ENCODE data around the gene CNIH2.

CNIH2 gene

GRCh38 chr11:66243782-66244535 lies 34.0 kb upstream of the CNIH2 start:
- TF ChIP-seq GATA3 (IDR thresholded peaks at IDR 0.05; ENCODE audit: low read depth, low read length) (no peak), GATA2 (IDR thresholded peaks at IDR 0.05; ENCODE audit: low read depth, low read length) (no peak)

- TF ChIP-seq GATA3 (IDR thresholded peaks at IDR 0.05; ENCODE audit: low read depth, low read length): no peak
- TF ChIP-seq GATA2 (IDR thresholded peaks at IDR 0.05; ENCODE audit: low read depth, low read length): no peak
Measured at GRCh38 chr11:66247295-66247694, 30.7 kb upstream of the CNIH2 start.

GRCh38 chr11:66247801-66248200 lies 30.2 kb upstream of the CNIH2 start:
- no peak for TF ChIP-seq GATA3 (IDR thresholded peaks at IDR 0.05; ENCODE audit: low read depth, low read length)
- no peak for TF ChIP-seq GATA2 (IDR thresholded peaks at IDR 0.05; ENCODE audit: low read depth, low read length)

GRCh38 chr11:66248903-66249302 lies 29.1 kb upstream of the CNIH2 start:
- TF ChIP-seq GATA3 (IDR thresholded peaks at IDR 0.05; ENCODE audit: low read depth, low read length): no peak

- TF ChIP-seq GATA2 (IDR thresholded peaks at IDR 0.05; ENCODE audit: low read depth, low read length): no peak
- TF ChIP-seq GATA3 (IDR thresholded peaks at IDR 0.05; ENCODE audit: low read depth, low read length): no peak
Measured at GRCh38 chr11:66251809-66252208, 26.2 kb upstream of the CNIH2 start.

- TF ChIP-seq GATA3 (IDR thresholded peaks at IDR 0.05; ENCODE audit: low read depth, low read length) (no peak), GATA2 (IDR thresholded peaks at IDR 0.05; ENCODE audit: low read depth, low read length) (no peak)
Measured at GRCh38 chr11:66258473-66258893, 19.5 kb upstream of the CNIH2 start.

DNA sequence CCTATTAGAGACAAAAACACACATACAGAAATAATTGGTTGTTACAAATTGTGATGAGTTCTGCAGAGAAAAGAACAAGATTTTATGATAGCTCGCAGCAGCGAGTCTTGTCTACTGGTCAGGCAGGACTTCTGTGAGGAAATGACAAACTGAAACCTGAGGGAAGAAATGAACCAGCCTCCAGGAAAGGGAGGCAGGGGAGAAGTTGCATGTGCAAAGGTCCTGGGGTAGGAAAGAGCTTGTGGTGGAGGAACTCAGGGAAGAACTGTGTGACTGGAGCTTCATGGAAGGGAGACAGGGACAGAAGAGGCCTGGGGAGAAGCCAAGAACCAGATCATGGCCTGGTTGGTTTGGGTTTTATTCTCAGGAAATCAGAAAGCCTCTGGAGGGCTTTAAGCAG lies 18.8 kb upstream of the CNIH2 start:
- TF ChIP-seq GATA3 (IDR thresholded peaks at IDR 0.05; ENCODE audit: low read depth, low read length) (no peak), GATA2 (IDR thresholded peaks at IDR 0.05; ENCODE audit: low read depth, low read length) (no peak)

DNA sequence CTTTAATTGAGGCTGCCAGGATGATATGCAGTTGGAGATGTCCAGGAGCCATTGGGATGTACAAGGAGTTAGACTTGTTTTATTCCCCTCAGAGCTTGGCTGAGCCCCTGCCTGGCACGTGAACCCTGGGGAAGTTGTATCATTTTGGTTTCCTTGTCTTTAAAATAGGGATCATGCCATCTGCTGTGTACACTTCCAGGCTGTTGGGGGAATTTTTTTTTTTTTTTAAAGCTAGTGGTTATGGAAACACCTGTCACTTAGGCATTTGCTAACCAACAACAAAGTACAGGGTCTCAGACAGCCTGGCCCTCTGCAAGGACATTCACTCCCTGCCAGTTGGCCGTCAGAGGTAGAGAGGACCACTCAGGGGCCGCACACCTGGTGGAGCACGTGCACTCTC lies 18.0 kb upstream of the CNIH2 start:
- no peak for TF ChIP-seq GATA3 (IDR thresholded peaks at IDR 0.05; ENCODE audit: low read depth, low read length)
- no peak for TF ChIP-seq GATA2 (IDR thresholded peaks at IDR 0.05; ENCODE audit: low read depth, low read length)

DNA sequence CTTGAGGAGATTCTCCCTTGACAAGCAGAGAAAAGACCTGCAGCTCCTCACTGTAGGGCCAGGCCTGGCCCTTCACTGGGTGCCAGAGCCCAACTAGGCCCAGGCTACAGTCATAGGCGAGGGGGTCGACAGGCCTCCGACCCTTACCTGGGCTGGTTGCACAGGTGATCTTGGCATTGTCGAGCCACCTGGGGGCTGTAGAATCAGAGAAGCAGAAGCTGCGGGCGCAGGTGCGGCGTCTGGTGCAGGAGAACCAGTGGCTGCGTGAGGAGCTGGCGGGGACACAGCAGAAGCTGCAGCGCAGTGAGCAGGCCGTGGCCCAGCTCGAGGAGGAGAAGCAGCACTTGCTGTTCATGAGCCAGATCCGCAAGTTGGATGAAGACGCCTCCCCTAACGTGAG lies 16.4 kb upstream of the CNIH2 start:
- TF ChIP-seq GATA2 (IDR thresholded peaks at IDR 0.05; ENCODE audit: low read depth, low read length) (no peak), GATA3 (IDR thresholded peaks at IDR 0.05; ENCODE audit: low read depth, low read length) (no peak)

- TF ChIP-seq GATA3 (IDR thresholded peaks at IDR 0.05; ENCODE audit: low read depth, low read length): no peak
- TF ChIP-seq GATA2 (IDR thresholded peaks at IDR 0.05; ENCODE audit: low read depth, low read length): no peak
Measured at GRCh38 chr11:66262191-66262590, 15.8 kb upstream of the CNIH2 start.

GRCh38 chr11:66262696-66263095 lies 15.3 kb upstream of the CNIH2 start:
- no peak for TF ChIP-seq GATA3 (IDR thresholded peaks at IDR 0.05; ENCODE audit: low read depth, low read length)
- TF ChIP-seq GATA2 (IDR thresholded peaks at IDR 0.05; ENCODE audit: low read depth, low read length): no peak

GRCh38 chr11:66263231-66263630 lies 14.7 kb upstream of the CNIH2 start:
- no peak for TF ChIP-seq GATA3 (IDR thresholded peaks at IDR 0.05; ENCODE audit: low read depth, low read length)
- TF ChIP-seq GATA2 (IDR thresholded peaks at IDR 0.05; ENCODE audit: low read depth, low read length): no peak

- TF ChIP-seq GATA3 (IDR thresholded peaks at IDR 0.05; ENCODE audit: low read depth, low read length) (no peak), GATA2 (IDR thresholded peaks at IDR 0.05; ENCODE audit: low read depth, low read length) (no peak)
Measured at GRCh38 chr11:66263785-66264184, 14.2 kb upstream of the CNIH2 start.

- no peak for TF ChIP-seq GATA3 (IDR thresholded peaks at IDR 0.05; ENCODE audit: low read depth, low read length)
- TF ChIP-seq GATA2 (IDR thresholded peaks at IDR 0.05; ENCODE audit: low read depth, low read length): no peak
Measured at GRCh38 chr11:66264383-66264782, 13.6 kb upstream of the CNIH2 start.

GRCh38 chr11:66264914-66265313 lies 13.1 kb upstream of the CNIH2 start:
- TF ChIP-seq GATA2 (IDR thresholded peaks at IDR 0.05; ENCODE audit: low read depth, low read length) (no peak), GATA3 (IDR thresholded peaks at IDR 0.05; ENCODE audit: low read depth, low read length) (no peak)
